ENCODE data around the gene TRIP13. TPM values are rescaled to one million over a fixed set of nuclear protein-coding genes. Genes with fewer than 3 reads are reported as not detected.
"Not testable (repeated sequence)": the region's sequence is repeated elsewhere in the genome, so short reads cannot be mapped to it uniquely, and the experiment has no call there.

TRIP13 gene
- total RNA-seq, 1 experiment from 2014 or later: 67.2 TPM

GRCh38 chr5:929596-929995 lies 36.9 kb downstream of the TRIP13 start:
- in situ Hi-C loops (cut with HindIII; ENCODE audit: low sequenced_read_pairs): no loop called here
- DNase-seq (ENCODE audit: low spot score): no peak

GRCh38 chr5:930866-931265 lies 38.2 kb downstream of the TRIP13 start:
- DNase-seq (ENCODE audit: low spot score): no peak
- in situ Hi-C loops (cut with HindIII; ENCODE audit: low sequenced_read_pairs): no loop called here

- no peak for DNase-seq (ENCODE audit: low spot score)
- in situ Hi-C loops (cut with HindIII; ENCODE audit: low sequenced_read_pairs): no loop called here
Measured at GRCh38 chr5:931570-932145, 39.0 kb downstream of the TRIP13 start.

GRCh38 chr5:932151-932627 lies 39.5 kb downstream of the TRIP13 start:
- no peak for DNase-seq (ENCODE audit: low spot score)
- in situ Hi-C loops (cut with HindIII; ENCODE audit: low sequenced_read_pairs): no loop called here

- DNase-seq (ENCODE audit: low spot score): no peak
- in situ Hi-C loops (cut with HindIII; ENCODE audit: low sequenced_read_pairs): no loop called here
Measured at GRCh38 chr5:932628-933250, 40.1 kb downstream of the TRIP13 start.

GRCh38 chr5:933251-933861 lies 40.7 kb downstream of the TRIP13 start:
- no peak for DNase-seq (ENCODE audit: low spot score)
- in situ Hi-C loops (cut with HindIII; ENCODE audit: low sequenced_read_pairs): no loop called here

- DNase-seq (ENCODE audit: low spot score); in situ Hi-C loops (cut with HindIII; ENCODE audit: low sequenced_read_pairs): not testable (repeated sequence)
Measured at GRCh38 chr5:933951-934350, 41.3 kb downstream of the TRIP13 start.

- in situ Hi-C loops (cut with HindIII; ENCODE audit: low sequenced_read_pairs); DNase-seq (ENCODE audit: low spot score): not testable (repeated sequence)
Measured at GRCh38 chr5:934381-934967, 41.8 kb downstream of the TRIP13 start.

GRCh38 chr5:935510-936084 lies 42.9 kb downstream of the TRIP13 start:
- in situ Hi-C loops (cut with HindIII; ENCODE audit: low sequenced_read_pairs): no loop called here
- DNase-seq (ENCODE audit: low spot score): no peak

- no peak for DNase-seq (ENCODE audit: low spot score)
- in situ Hi-C loops (cut with HindIII; ENCODE audit: low sequenced_read_pairs): no loop called here
Measured at GRCh38 chr5:936149-937144, 43.8 kb downstream of the TRIP13 start.

- in situ Hi-C loops (cut with HindIII; ENCODE audit: low sequenced_read_pairs): no loop called here
- no peak for DNase-seq (ENCODE audit: low spot score)
Measured at GRCh38 chr5:937151-937924, 44.7 kb downstream of the TRIP13 start.

- no peak for DNase-seq (ENCODE audit: low spot score)
- in situ Hi-C loops (cut with HindIII; ENCODE audit: low sequenced_read_pairs): no loop called here
Measured at GRCh38 chr5:939368-939767, 46.7 kb downstream of the TRIP13 start.

- in situ Hi-C loops (cut with HindIII; ENCODE audit: low sequenced_read_pairs); DNase-seq (ENCODE audit: low spot score): not testable (repeated sequence)
Measured at GRCh38 chr5:940741-941140, 48.1 kb downstream of the TRIP13 start.

GRCh38 chr5:943201-943917 lies 50.7 kb downstream of the TRIP13 start:
- in situ Hi-C loops (cut with HindIII; ENCODE audit: low sequenced_read_pairs): no loop called here
- no peak for DNase-seq (ENCODE audit: low spot score)

- in situ Hi-C loops (cut with HindIII; ENCODE audit: low sequenced_read_pairs): no loop called here
Measured at GRCh38 chr5:943918-944620, 51.4 kb downstream of the TRIP13 start.

GRCh38 chr5:944621-944927 lies 51.9 kb downstream of the TRIP13 start:
- in situ Hi-C loops (cut with HindIII; ENCODE audit: low sequenced_read_pairs): no loop called here
- no peak for DNase-seq (ENCODE audit: low spot score)

More at GRCh38 chr5:943918-944620, 51.4 kb downstream of the TRIP13 start:
- no peak for DNase-seq (ENCODE audit: low spot score)
